Activated naive CD4-positive, alpha-beta T cell (primary cell): ENCODE data around the gene PFKFB4.

Experiments
- DNase-seq, 4 experiments: peaks; one replicate each; lab custom pipeline; 2025; lab: John Stamatoyannopoulos, UW

PFKFB4 gene

GRCh38 chr3:48584836-48585235, 28.2 kb upstream of the PFKFB4 start:
- DNase-seq: no peak

GRCh38 chr3:48581621-48582481, 25.2 kb upstream of the PFKFB4 start:
- DNase-seq: no peak

GRCh38 chr3:48576647-48577046, 20.0 kb upstream of the PFKFB4 start:
- no peak for DNase-seq

GRCh38 chr3:48575366-48575765, 18.8 kb upstream of the PFKFB4 start:
- no peak for DNase-seq

GRCh38 chr3:48573973-48574585, 17.5 kb upstream of the PFKFB4 start:
- no peak for DNase-seq

GRCh38 chr3:48572517-48572916, 15.9 kb upstream of the PFKFB4 start:
- no peak for DNase-seq

- DNase-seq: no peak
Measured at GRCh38 chr3:48571938-48572337, 15.3 kb upstream of the PFKFB4 start.

- no peak for DNase-seq
Measured at GRCh38 chr3:48569808-48570450, 13.3 kb upstream of the PFKFB4 start.

GRCh38 chr3:48569400-48569799, 12.8 kb upstream of the PFKFB4 start:
- DNase-seq: no peak

- DNase-seq: no peak
Measured at GRCh38 chr3:48568476-48568875, 11.9 kb upstream of the PFKFB4 start.

- DNase-seq: no peak
Measured at GRCh38 chr3:48567500-48567899, 10.9 kb upstream of the PFKFB4 start.

GRCh38 chr3:48567090-48567489, 10.5 kb upstream of the PFKFB4 start:
- no peak for DNase-seq

GRCh38 chr3:48566401-48566760, 9.8 kb upstream of the PFKFB4 start:
- no peak for DNase-seq

GRCh38 chr3:48565591-48566400, 9.2 kb upstream of the PFKFB4 start:
- no peak for DNase-seq

GRCh38 chr3:48565186-48565585, 8.6 kb upstream of the PFKFB4 start:
- DNase-seq: no peak

GRCh38 chr3:48564667-48565066, 8.1 kb upstream of the PFKFB4 start:
- DNase-seq: no peak

GRCh38 chr3:48564022-48564421, 7.4 kb upstream of the PFKFB4 start:
- DNase-seq: no peak

GRCh38 chr3:48563382-48563918, 6.8 kb upstream of the PFKFB4 start, which contains the start of gene UCN2:
UCN2 (minus strand) TSS chr3:48563781; CDS start chr3:48563124, 657 bp downstream.
- DNase-seq: no peak

- DNase-seq: no peak
Measured at GRCh38 chr3:48562367-48563095, 5.9 kb upstream of the PFKFB4 start.

GRCh38 chr3:48561045-48561736, 4.6 kb upstream of the PFKFB4 start:
- no peak for DNase-seq

- no peak for DNase-seq
Measured at GRCh38 chr3:48560648-48561018, 4.0 kb upstream of the PFKFB4 start.
